ENCODE data around the gene DYNC2H1. TPM values are rescaled to one million over a fixed set of nuclear protein-coding genes. Genes with fewer than 3 reads are reported as not detected.

The DYNC2H1 gene
- total RNA-seq, 3 donors from 2014 or later: 2.3 to 12.4 (median 5.0) TPM

DNA sequence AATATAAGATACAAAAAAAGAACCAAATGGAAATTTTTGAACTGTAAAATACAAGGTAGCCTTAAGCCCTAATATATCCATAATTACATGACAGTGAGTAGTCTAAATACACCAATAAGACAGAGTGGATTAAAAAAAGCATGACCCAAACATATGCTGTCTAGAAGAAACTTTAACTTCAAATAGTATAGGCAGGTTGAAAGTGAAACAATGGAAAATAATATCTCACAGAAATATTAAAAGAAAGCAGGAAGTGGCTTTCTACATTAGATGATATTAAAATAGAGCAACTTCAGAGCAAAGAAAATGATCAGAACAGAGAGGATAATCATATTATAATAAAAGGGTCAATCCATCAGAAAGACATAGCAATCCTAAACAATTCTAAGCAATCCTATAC lies 39.1 kb upstream of the DYNC2H1 start:
- ATAC-seq (peak; percentile 34), DNase-seq (no peak)
- Histone ChIP-seq H3K36me3 (ENCODE audit: low read depth) (no peaks in the 10 kb centered on the region), H3K4me3 (no peak overlapping the region), H3K9me3 (no peaks in the 10 kb centered on the region), H3K4me1 (ENCODE audit: low read depth) (no peaks in the 10 kb centered on the region)
- intact Hi-C loops (cut with DNase I, micrococcal nuclease): no loop called here
- TF ChIP-seq, protein P1, sequence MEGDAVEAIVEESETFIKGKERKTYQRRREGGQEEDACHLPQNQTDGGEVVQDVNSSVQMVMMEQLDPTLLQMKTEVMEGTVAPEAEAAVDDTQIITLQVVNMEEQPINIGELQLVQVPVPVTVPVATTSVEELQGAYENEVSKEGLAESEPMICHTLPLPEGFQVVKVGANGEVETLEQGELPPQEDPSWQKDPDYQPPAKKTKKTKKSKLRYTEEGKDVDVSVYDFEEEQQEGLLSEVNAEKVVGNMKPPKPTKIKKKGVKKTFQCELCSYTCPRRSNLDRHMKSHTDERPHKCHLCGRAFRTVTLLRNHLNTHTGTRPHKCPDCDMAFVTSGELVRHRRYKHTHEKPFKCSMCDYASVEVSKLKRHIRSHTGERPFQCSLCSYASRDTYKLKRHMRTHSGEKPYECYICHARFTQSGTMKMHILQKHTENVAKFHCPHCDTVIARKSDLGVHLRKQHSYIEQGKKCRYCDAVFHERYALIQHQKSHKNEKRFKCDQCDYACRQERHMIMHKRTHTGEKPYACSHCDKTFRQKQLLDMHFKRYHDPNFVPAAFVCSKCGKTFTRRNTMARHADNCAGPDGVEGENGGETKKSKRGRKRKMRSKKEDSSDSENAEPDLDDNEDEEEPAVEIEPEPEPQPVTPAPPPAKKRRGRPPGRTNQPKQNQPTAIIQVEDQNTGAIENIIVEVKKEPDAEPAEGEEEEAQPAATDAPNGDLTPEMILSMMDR (IDR thresholded peaks at IDR 0.05): no peak

DNA sequence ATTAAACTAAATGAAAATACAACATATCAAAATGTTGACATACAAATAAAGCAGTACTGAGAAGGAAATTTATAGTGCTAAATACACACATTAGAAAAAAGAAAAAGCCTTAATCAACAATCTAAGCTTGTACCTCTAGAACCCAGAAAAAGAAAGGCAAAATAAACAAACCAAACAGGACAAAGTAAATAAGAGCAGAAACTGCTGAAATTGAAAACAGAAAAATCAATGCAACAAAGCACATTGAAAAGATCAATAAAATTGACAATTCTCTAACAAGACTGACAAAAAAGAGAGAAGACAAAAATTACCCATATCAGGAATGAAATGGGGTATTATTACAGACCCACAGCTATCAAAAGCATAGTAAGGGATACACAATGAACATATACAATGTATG lies 38.2 kb upstream of the DYNC2H1 start:
- no peaks in the 10 kb centered on the region for H3K9me3 ChIP-seq
- H3K36me3 ChIP-seq (ENCODE audit: low read depth): no peaks in the 10 kb centered on the region
- intact Hi-C loops (cut with DNase I, micrococcal nuclease): no loop called here
- ATAC-seq (no peak), DNase-seq (no peak)
- H3K4me1 ChIP-seq (ENCODE audit: low read depth): no peaks in the 10 kb centered on the region
- H3K4me3 ChIP-seq: no peak overlapping the region
- TF ChIP-seq, protein P1 (IDR thresholded peaks at IDR 0.05): no peak

DNA sequence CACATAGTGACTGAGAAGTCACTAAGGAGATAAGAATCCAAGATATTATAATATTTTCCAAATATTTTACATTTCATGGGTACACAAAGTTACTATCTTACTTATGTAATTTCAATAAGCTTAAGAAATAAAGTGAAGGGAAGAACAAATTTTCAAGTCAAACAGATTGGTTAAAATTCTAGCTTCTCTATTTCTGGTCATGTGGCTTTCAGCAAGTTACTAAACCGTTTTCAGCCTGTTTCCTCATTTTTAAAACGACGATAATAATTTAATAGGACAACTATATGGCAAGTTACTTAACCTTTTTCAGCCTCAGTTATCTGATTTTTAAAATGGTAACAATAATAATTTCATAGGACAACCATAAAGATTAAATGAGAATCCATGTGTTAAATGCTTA lies 32.9 kb upstream of the DYNC2H1 start:
- DNase-seq: no peak
- Histone ChIP-seq H3K9me3 (no peaks in the 10 kb centered on the region), H3K36me3 (ENCODE audit: low read depth) (no peaks in the 10 kb centered on the region)

DNA sequence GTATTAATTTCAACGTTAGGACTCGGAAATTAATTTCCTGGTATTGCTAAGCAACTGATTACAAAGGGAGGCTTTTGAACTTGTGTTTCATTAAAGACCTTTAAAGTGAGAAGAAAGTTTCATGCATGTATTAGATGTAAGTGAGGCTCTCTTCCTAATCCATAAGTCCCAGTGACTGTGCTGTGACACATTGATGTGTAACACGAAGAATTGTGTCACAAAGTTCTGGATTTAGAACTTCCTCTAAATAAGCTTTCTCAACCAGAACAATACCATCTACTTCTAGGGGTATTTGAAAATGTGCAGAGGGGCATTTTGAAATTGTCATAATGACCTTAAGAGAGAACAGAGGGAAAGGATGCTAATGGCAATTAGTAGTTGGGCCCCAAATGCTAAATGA lies 31.7 kb upstream of the DYNC2H1 start:
- H3K4me1 ChIP-seq (ENCODE audit: low read depth): no peaks in the 10 kb centered on the region
- no peak for ATAC-seq
- DNase-seq: no peak
- H3K9me3 ChIP-seq: no peaks in the 10 kb centered on the region
- TF ChIP-seq, protein P1 (IDR thresholded peaks at IDR 0.05): no peak
- H3K4me3 ChIP-seq: no peak overlapping the region
- H3K36me3 ChIP-seq (ENCODE audit: low read depth): no peaks in the 10 kb centered on the region
- intact Hi-C loops (cut with DNase I, micrococcal nuclease): no loop called here

More for the DNA sequence above, 32.9 kb upstream of the DYNC2H1 start:
- H3K4me3 ChIP-seq: no peak overlapping the region
- no peak for ATAC-seq
- H3K4me1 ChIP-seq (ENCODE audit: low read depth): no peaks in the 10 kb centered on the region
- intact Hi-C loops (cut with DNase I, micrococcal nuclease): no loop called here
- TF ChIP-seq, protein P1 (IDR thresholded peaks at IDR 0.05): no peak

DNA sequence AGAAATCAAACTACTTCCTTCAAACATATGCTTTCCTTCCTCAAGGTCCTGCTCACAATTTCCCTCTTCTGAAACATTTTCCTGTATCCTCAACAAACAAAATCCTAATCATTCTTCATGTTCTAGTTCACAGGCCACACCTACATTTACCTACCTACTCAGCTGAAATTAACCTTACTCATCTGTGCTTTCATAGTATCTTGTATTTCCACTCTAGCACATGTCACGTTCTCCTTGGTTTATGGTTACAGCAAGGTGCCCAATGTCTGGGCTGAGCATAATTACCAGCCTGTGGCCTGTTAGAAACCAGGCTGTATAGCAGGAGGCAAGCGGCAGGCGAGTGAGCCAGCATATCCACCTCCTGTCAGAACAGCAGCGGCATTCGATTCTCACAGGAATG lies 30.5 kb upstream of the DYNC2H1 start:
- no peaks in the 10 kb centered on the region for H3K9me3 ChIP-seq
- intact Hi-C loops (cut with DNase I, micrococcal nuclease): no loop called here
- H3K4me3 ChIP-seq: no peak overlapping the region
- DNase-seq (no peak), ATAC-seq (peak; percentile 24)
- H3K4me1 ChIP-seq (ENCODE audit: low read depth): no peaks in the 10 kb centered on the region
- TF ChIP-seq, protein P1 (IDR thresholded peaks at IDR 0.05): no peak
- no peaks in the 10 kb centered on the region for H3K36me3 ChIP-seq (ENCODE audit: low read depth)

DNA sequence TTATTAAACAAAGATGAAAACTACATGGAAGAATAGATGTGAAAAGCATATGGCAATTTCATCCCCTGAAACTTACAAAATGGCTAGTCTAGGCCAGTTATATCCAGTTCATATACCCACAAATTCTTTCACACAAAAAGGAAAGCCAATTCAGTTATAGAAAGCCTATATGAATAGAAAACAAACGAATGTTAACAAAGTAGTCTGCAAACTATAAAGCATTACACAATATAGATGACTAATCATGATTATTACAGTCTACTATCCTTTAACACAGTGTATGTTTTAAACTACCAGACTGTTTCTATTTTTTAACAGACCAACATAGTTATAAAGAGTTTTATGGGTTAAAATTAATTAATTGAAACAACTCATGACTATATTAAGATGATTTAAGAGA lies 29.4 kb upstream of the DYNC2H1 start:
- TF ChIP-seq, protein P1 (IDR thresholded peaks at IDR 0.05): no peak
- ATAC-seq (no peak), DNase-seq (no peak)
- intact Hi-C loops (cut with DNase I, micrococcal nuclease): no loop called here
- Histone ChIP-seq H3K4me1 (ENCODE audit: low read depth) (no peaks in the 10 kb centered on the region), H3K4me3 (no peak overlapping the region), H3K9me3 (no peaks in the 10 kb centered on the region), H3K36me3 (ENCODE audit: low read depth) (no peaks in the 10 kb centered on the region)

All from mucosa of descending colon (tissue), 3 donors.